Measurements from ENCODE around the gene CLCNKB.
"Not testable (repeated sequence)": the region's sequence is repeated elsewhere in the genome, so short reads cannot be mapped to it uniquely, and the experiment has no call there.

CLCNKB gene

DNA sequence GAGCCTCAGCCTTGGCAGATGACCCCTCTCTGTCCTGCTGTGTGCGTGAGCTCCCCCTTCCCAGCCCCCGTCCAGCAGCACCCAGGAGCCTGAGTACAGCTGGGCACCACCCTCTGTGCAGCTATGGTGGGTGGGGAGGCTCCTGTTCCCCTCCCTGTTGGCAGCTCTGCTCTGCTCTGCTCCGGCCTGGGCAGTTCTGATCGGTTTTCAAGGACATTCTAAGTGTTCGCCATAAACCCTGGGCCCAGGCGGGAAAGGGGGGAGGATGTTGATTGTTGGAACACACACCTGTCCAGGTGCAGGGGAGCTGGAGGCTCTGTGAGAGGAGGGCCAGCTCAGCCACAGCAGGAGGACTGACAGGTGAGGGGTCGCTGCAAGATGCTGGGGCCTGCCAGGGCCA, at the start of gene CLCNKB:
CLCNKB (plus strand) TSS at position 262 of the 400 bp plus-strand sequence. CDS start 711 bp downstream, outside the sequence.
- DNase-seq (ENCODE audit: low read depth in 2 of 2, low spot score in 1 of 2): no peak

DNA sequence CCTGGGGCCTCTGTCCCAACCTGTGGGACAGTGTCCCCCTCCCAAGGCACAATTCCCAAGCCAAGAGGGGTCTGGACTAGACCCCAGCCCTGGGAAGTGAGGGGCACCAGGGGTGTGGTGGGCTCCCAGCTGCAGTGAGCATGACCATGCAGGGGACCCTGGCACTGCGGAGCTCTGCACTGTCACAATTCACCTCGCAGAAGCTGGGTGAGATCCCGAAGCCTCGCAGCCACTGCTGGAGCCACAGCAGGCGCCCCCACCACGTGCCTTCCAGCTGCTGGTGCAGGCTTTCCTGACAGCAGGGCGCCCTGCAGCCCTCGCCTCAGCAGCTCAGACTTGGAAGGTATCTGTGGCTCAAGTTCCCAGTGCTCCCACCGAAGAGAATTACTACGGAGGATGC, 49.5 kb upstream of the CLCNKB start:
- DNase-seq (ENCODE audit: low read depth in 2 of 2, low spot score in 1 of 2): no peak

DNA sequence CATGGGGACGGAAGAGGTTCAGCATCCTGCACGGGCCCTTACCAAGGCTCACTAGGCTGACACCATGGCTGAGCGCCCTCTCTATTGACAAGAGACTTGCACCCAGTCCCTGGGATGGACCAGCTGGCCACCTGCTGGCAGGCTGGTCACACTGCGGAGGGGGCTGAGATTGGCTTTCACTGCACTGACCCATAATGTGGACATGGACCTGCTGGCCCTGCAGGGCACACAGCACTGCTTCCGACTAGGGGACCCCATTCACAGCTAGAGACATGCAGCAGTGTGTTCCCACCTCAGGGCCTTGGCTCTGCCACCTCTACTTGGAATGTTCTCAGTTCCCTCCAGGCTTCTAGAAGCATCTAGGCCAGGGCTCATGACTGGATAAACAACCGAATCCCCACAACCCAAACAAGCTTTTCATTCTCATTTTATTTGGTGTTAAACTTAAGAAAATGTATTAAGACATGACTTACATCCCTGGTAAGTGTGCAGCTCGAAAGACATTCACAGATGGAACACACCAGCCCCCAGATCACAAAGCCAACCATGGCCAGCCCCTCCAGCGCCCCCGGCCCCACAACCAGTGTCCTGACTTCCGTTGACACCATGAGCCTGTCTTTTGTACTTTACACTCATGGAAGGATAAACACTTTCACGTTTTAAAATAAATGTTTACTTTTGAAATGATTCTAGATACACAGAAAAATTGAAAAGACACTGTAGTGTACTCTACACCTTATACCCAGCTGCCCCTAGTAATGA, 48.8 kb upstream of the CLCNKB start:
- no peak for DNase-seq (ENCODE audit: low read depth in 2 of 2, low spot score in 1 of 2)

DNA sequence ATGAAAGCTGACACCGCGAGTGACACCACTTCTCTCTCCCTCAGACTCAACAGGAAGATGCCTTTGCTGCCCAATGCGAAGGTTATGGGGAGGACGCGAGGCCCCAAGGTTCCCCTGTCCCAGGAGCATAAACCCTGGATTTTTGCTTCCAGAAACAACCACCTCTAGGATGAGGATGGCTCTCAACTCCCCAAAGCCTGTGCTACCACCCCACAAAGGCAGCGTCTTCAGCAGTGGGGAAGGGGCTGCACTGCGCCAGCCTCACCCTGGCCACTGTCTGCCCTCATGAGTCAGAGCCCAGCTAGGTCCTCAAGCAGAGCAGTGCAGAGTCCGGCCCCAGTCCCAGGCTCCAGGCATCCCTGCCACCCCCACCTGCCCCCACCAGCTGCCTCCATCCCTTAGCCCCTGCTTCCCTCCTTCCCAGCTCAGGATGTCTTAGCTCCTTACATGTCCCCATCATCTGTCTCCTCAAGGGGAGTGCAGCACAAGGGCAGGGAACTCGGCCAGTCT, 46.5 kb upstream of the CLCNKB start:
- DNase-seq (ENCODE audit: low read depth in 2 of 2, low spot score in 1 of 2): no peak

DNA sequence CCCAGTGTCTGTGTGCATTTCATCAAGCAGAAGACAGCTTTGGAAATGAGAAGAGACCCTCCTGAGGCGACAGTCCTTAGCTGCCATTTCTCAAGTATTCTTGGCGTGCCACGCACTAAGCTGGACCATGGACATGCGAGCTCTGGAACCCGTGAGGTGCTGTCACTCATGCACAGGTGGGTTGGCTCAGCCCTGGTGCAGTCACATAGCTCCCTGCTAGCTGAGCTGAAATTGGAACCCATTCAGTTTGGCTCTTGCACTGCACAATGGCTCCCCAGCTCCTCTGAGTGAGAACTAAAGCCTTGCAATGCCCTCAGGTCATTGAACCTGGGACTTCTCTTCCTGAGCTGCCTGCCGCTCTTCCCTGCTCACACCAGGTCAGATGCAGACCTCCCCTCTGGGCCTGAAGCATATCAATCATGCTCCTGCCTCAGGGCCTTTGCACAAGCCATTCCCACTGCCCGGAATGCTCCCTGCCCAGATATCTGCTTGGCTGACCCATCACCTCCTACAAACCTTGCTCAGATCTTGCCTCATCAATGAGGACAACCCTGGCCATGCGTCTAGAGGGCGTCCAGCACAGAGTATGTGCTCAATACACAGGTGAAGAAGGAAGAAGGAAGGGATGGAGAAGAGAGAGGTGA, 45.8 kb upstream of the CLCNKB start:
- no peak for DNase-seq (ENCODE audit: low read depth in 2 of 2, low spot score in 1 of 2)

DNA sequence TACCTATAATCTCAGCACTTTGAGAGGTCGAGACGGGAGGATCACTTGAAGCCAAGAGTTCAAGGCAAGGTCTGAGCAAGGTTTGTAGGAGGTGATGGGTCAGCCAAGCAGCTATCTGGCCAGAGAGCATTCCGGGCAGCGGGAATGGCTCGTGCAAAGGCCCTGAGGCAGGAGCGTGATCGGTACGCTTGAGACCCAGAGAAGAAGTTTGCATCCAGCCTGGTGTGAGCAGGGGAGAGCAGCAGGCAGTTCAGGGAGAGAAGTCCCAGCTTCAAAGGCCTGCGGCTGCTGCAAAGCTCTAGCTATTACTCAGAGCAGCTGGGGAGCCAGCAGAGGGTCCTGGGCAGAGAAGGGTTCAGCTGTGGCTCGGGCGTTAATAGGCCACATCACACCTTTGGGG, 44.7 kb upstream of the CLCNKB start:
- DNase-seq (ENCODE audit: low read depth in 2 of 2, low spot score in 1 of 2): no peak

DNA sequence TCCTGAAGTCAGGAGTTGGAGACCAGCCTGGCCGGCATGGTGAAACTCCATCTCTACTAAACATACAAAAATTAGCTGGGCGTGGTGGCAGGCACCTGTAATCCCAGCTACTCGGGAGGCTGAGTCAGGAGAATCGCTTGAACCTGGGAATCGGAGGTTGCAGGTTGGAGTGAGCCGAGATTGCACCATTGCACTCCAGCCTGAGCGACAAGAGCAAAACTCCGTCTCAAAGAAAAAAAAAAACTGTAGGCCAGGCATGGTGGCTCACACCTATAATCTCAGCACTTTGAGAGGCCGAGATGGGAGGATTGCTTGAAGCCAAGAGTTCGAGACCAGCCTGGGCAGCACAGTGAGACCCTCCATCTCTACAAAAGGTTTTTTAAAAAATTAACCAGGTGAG, 42.3 kb upstream of the CLCNKB start:
- DNase-seq (ENCODE audit: low read depth in 2 of 2, low spot score in 1 of 2): not testable (repeated sequence)

DNA sequence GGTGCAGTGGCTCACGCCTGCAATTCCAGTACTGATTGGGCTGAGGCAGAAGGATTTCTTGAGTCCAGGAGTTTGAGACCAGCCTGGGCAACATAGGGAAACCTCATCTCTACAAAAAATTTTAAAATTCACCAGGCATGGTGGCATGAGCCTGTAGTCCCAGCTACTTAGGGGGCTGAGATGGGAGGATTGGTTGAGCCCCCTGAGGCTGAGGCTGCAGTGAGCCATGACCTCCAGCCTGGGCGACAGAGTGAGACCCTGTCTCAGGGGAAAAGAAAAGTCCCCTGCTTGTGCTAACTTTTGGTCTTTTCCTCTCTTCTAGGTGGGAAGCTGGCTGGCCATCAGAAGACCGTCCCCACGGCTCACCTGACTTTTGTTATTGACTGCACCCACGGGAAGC, 38.0 kb upstream of the CLCNKB start:
- DNase-seq (ENCODE audit: low read depth in 2 of 2, low spot score in 1 of 2): no peak

DNA sequence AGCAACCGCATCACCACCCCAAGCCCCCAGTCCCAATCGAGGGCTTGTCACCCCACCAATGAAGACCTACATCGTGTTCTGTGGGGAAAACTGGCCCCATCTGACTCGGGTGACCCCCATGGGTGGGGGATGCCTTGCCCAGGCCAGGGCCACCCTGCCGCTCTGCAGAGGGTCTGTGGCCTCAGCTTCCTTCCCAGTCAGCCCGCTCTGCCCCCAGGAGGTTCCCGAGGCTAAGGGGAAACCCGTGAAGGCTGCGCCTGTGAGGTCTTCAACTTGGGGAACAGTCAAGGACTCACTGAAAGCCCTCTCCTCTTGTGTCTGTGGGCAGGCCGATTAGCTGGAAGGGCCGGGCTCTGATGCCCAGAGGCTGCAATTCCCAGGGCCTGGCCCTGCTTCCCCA, 37.6 kb upstream of the CLCNKB start:
- no peak for DNase-seq (ENCODE audit: low read depth in 2 of 2, low spot score in 1 of 2)

DNA sequence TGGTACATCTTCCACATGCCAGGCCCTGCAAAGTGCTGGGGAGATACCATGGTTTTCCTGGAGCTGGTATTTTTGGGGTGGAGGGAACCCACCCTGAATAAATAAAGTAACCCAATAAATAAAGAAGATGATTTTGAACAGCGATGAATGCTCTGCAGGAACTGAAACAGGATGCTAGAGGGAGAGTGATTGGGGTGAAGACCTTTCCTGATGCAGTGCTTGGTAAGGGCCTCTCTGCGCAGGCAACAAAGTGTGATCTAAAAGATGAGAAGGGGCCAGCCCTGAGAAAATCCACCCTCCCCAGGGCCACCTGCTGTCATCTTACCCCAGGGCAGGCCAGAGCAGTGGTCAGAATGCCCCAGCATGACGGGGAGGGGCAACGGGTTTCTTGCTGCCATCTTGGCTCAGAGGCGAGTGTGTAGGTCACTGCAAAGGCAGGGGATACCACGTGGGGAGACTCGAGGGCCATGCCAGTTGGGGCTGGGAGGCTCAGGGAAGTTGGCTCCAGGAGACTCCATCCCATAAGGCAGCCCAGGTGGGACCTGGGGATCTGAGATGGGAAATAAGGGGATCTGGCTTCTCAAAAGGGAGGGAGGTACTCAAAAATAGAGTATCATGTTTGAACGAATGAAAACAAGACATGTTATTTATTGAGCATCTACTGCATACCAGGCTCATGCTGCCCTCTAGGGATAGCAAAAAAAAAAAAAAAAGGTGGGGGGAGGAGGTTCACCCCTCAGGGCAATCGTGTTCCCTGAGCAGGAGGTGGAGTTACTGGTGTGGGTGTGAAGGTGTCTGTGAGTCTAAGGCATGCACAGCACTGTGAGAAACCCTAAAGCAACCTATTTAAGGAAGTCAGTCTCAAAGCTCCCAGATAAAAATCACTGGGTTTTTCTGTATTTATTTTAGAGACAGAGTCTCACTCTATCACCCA, 36.8 kb upstream of the CLCNKB start:
- DNase-seq (ENCODE audit: low read depth in 2 of 2, low spot score in 1 of 2): no peak

DNA sequence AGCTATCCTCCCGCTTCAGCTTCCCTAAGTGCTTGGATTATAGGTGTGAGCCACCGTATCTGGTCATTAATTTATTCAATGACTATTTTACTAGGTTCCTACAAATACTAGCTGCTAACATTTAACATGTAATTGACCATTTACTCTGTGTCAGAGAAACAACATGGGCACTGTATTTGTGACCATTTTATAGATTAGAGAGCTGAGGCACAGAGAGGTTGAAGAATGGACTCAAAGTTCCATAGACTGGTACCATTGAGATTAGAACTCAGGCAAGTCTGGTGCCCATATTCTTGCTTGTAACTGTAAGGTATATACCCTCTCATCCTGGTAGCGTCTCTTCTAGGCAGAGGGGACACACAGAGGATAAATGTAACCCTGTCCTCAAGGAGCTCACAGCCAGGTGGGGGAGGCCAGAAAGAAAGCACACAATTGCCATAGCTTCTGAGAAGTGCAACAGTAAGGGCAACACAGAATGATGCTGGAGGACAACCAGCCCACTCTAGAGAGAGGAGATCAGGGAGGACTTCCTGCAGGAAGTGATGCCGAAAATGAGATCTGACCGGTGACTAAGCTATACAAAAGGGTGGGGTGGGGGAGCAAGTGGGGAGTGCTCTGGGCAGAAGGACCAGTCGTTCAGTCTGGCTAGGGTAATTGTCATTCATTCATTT, 35.8 kb upstream of the CLCNKB start:
- no peak for DNase-seq (ENCODE audit: low read depth in 2 of 2, low spot score in 1 of 2)

DNA sequence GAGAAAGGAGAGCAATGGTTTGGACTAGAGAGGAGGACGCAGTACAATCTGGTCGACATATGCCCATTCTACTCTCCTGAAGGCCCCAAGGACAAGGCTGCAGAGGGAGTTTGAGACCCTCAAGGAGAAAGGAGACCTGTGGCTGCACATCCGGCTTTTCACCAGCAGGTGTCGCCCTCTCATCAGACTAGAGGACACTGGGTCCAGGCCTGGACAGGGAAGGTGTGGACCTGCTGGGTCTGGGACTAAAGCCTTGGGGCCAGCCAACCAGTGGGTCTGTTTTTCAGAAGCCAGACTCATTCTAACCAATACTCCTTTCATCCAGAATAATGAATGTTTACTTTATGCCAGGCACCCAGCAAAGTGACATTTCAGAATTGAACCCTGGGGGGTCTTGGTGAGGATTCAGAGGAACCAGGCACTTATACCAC, 34.5 kb upstream of the CLCNKB start:
- DNase-seq (ENCODE audit: low read depth in 2 of 2, low spot score in 1 of 2): peak; percentile 44 to 55

DNA sequence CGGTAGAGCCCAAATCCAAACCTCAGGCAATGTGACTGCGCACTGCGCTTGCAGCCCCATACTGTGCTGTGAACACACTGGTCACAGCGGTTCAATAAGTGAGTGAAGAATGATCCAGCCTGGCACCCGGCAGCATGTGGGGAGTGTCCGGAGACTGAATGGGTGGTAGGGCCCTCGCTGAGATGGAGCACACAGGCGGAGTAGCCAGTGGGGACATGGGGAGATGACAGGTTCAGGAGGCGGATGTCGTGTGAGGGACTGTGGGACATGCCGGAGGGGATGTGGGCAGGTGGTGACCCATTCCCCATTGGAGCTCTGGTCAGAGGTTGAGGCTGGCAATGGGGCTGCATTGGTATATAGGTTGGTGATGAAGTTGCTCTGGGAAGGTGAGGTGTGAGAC, 33.9 kb upstream of the CLCNKB start:
- DNase-seq (ENCODE audit: low read depth in 2 of 2, low spot score in 1 of 2): no peak

DNA sequence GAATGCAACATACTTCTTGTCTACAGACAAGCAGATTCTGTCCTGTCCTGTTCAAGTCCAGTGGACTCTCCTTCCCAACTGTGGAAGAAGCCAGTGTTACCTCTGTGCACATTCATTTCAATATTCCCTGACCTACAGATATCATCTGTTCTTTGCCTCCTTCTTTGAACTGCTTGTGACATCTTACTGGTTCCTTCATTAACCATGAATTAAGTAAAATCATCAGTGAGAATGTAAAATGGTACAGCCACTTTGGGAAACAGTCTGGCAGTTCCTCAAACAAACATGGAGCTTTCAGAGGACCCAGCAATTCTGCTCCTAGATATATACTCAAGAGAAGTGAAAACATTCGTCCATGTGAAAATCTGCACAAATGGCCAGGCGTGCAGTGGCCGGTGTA, 32.7 kb upstream of the CLCNKB start:
- DNase-seq (ENCODE audit: low read depth in 2 of 2, low spot score in 1 of 2): no peak

DNA sequence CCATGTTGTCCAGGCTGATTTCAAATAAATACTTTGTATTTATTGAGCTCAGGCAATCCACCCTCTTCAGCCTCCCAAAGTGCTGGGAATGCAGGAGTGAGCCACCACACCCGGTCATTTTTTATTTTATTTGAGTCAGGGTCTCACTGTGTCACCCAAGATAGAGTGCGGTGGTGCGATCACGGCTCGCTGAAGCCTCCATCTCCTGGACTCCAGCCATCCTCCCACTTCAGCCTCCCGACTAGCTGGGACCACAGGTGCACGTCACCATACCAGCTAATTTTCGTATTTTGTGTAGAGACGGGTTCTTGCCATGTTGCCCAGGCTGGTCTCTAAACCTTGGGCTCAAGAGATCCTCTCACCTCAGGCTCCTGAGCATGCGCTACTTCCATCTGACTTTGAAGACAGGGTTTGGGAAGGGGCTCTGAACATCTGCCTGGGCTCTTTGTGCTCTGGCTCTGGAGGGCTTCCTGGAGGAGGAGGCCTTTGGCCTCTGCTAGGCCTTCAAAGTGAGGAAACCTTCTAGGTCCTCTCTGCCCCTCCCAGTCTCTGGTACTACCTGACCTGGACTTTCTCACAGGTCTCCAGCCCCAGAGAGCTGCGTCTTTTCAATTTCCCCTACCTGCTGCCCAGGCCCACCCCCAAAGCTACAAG, 31.5 kb upstream of the CLCNKB start:
- DNase-seq (ENCODE audit: low read depth in 2 of 2, low spot score in 1 of 2): no peak

DNA sequence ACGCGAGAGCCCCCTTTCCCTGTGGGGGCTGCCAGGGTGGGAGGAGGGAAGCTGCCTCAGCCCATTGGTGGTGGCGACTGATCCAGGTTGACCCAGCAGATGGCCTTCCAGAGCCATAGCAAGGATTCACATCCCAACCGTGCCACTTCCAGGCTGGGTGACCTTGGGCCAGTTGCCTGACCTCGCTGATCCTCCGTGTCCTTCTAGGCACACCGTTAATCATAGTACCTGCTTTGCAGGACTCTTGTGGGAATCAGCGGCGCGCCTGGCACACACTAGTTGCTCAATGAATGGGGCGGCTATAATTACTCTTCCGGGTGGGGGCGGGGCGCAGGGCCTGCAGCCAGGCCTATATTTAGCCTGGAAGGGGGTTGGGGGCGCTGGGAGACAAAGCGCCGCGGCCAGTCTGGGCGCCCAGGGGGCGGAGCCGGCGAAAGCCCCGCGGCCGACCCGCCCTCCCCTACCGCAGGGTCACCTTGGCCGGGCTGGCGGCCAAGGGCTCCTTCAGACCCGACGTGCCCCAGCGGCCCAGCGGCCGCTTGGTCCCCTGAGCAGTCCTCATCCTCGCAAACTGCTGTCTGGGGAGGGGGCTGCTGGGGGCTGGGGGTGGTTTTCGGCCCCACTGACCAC, 30.9 kb upstream of the CLCNKB start:
- DNase-seq (ENCODE audit: low read depth in 2 of 2, low spot score in 1 of 2): no peak

DNA sequence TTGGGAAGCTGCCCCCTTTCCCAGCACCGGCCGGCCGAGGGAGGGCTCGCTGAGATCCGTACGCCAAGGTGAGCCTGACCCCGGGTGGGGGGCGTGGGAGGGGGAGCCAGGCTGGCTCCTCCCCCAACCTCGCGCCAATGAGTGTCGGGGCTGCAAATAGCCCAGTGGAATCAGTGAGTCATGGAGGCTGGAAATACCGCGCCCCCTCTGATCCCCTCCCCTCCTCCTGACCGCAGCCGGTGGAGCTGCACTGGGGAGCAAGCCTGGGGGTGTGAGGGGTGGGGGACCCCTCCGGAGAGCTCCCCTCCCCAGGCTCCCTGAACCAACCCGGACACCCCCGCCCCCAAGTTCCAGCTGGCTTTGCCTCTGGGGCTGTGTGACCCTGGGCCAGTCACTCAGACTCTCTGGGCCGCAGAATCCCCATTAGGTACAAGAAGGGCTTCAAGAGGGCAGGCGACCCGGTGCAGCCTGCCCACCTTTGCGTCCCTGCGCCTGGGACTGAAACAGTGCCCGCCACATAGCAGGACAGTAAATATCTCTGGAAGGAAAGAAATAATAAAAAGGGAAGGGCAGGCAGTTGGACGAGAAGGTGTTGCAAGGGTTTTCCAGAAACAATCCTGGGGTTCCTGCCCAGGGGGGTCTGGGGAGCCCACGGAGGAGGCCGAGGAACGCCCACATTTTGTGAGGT, 30.2 kb upstream of the CLCNKB start:
- DNase-seq (ENCODE audit: low read depth in 2 of 2, low spot score in 1 of 2): no peak

DNA sequence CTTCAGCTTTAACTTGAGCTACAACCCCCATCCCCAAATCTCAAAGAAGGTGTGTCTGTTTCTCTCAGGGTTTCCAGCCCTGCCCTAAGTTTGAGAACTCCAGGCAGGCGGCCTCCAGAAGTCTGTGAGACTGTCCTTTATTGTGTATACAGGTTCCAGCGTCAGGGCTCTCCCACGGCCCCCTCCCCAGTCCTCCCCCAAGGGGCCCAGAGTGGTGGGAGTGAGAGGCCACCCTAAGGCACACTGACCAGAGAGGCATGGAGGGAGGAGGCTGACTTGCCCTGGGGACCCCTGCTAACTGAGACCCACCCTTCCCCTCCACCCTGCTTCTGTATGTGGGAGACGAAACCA, 29.7 kb upstream of the CLCNKB start:
- no peak for DNase-seq (ENCODE audit: low read depth in 2 of 2, low spot score in 1 of 2)

All from stimulated activated CD8-positive, alpha-beta memory T cell treated with anti-CD3 and anti-CD28 coated beads, Interleukin-4, amount 100 ng/mL, for 1 hour (primary cell).